ENCODE measurements around the gene MICAL2.

The MICAL2 gene

GRCh38 chr11:12261551-12261950 is 151.2 kb downstream of the MICAL2 start:
- no peak for TF ChIP-seq CTCF (IDR thresholded peaks at IDR 0.05)
- TF ChIP-seq ZFX (IDR thresholded peaks at IDR 0.05; ENCODE audit: borderline replicate concordance): no peak
- no peak overlapping the region for H3K27ac ChIP-seq

- TF ChIP-seq ZFX (IDR thresholded peaks at IDR 0.05; ENCODE audit: borderline replicate concordance) (no peak), CTCF (IDR thresholded peaks at IDR 0.05) (no peak)
- no peak overlapping the region for H3K27ac ChIP-seq
Measured at GRCh38 chr11:12263141-12263693, 152.8 kb downstream of the MICAL2 start.

GRCh38 chr11:12264361-12264760 is 154.0 kb downstream of the MICAL2 start:
- no peak for TF ChIP-seq CTCF (IDR thresholded peaks at IDR 0.05)
- TF ChIP-seq ZFX (IDR thresholded peaks at IDR 0.05; ENCODE audit: borderline replicate concordance): no peak
- H3K27ac ChIP-seq: no peak overlapping the region

GRCh38 chr11:12266132-12266531 is 155.7 kb downstream of the MICAL2 start:
- no peak overlapping the region for H3K27ac ChIP-seq
- TF ChIP-seq CTCF (IDR thresholded peaks at IDR 0.05) (no peak), ZFX (IDR thresholded peaks at IDR 0.05; ENCODE audit: borderline replicate concordance) (no peak)

- no peak overlapping the region for H3K27ac ChIP-seq
- no peak for TF ChIP-seq ZFX (IDR thresholded peaks at IDR 0.05; ENCODE audit: borderline replicate concordance)
- TF ChIP-seq CTCF (IDR thresholded peaks at IDR 0.05): no peak
Measured at GRCh38 chr11:12266943-12267342, 156.6 kb downstream of the MICAL2 start.

GRCh38 chr11:12267921-12268320 is 157.5 kb downstream of the MICAL2 start:
- H3K27ac ChIP-seq: no peak overlapping the region
- no peak for TF ChIP-seq CTCF (IDR thresholded peaks at IDR 0.05)
- TF ChIP-seq ZFX (IDR thresholded peaks at IDR 0.05; ENCODE audit: borderline replicate concordance): no peak

GRCh38 chr11:12269104-12269441 is 158.7 kb downstream of the MICAL2 start:
- TF ChIP-seq ZFX (IDR thresholded peaks at IDR 0.05; ENCODE audit: borderline replicate concordance) (no peak), CTCF (IDR thresholded peaks at IDR 0.05) (no peak)
- H3K27ac ChIP-seq: no peak overlapping the region

All from 22Rv1 (cell line).